ENCODE data around the gene FRMD4A. TPM values are rescaled to one million over a fixed set of nuclear protein-coding genes. Genes with fewer than 3 reads are reported as not detected.

Gene FRMD4A
- total and polyA plus RNA-seq, 12 donors = 9.1 to 29.6 (median 14.6) TPM

- DNase-seq = no peak
- no peak overlapping the region for H3K27ac ChIP-seq
- 88 to 96% (median 91%) methylated on average over 12 of the region's 12 CpGs for WGBS, 4 donors
- no peaks in the 10 kb centered on the region for H3K4me1 ChIP-seq (replicated peaks in 1 of 2)
- H3K4me3 ChIP-seq = no peak overlapping the region
- intact Hi-C loops (cut with DNase I) = no loop called here
- H3K9me3 ChIP-seq (replicated peaks in 1 of 3) = no peaks in the 10 kb centered on the region
- no peaks in the 10 kb centered on the region for H3K36me3 ChIP-seq (replicated peaks in 1 of 2)
- H3K27me3 ChIP-seq = no peaks in the 10 kb centered on the region
- TF ChIP-seq CTCF (IDR thresholded peaks at IDR 0.05) (no peak), POLR2A (IDR thresholded peaks at IDR 0.05) (no peak)
Observed at GRCh38 chr10:13970957-13971353, 359.8 kb downstream of the FRMD4A start.

DNA sequence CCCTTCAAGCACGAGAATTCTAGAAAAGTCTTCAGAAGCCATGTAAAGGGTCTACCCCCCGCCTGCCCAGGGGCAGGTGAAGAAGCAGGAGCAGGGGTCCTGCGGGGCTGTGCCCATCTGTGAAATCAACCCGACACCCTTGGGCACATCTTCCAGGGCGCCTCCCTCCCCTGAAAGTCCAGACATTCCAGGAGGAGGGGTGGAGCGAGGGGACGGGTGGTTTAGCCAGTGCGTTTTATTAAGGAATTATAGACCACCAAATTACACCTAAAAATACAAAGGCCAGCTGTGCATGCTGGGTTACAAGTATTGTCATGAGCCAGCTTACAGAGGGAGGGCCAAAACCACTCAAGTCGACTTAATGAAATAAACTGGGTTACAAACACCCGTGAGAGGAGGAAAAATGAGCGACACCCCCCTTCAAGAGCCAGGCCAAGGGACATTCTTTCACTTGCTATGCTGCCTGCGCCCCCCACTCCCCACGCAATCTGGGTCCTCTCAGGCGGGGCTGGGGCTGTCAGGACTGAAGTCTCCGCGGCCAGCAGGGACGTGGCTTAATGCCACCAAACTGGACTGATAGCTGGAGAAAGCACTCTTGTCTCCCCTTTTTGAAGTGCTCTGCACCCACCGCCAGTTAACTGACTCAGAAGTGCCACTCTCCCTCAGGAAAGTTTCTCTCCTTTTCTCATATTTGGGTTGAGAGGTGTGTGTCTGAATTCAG is 360.3 kb downstream of the FRMD4A start:
- intact Hi-C loops (cut with DNase I) = no loop called here
- TF ChIP-seq POLR2A (IDR thresholded peaks at IDR 0.05) (no peak), CTCF (IDR thresholded peaks at IDR 0.05) (no peak)
- H3K9me3 ChIP-seq (replicated peaks in 1 of 3) = no peaks in the 10 kb centered on the region
- no peak overlapping the region for H3K27ac ChIP-seq
- H3K36me3 ChIP-seq (replicated peaks in 1 of 2) = no peaks in the 10 kb centered on the region
- DNase-seq = no peak
- WGBS, 4 donors = 66 to 74% (median 67%) methylated on average over 16 to 18 of the region's 18 CpGs
- no peaks in the 10 kb centered on the region for H3K27me3 ChIP-seq
- no peaks in the 10 kb centered on the region for H3K4me1 ChIP-seq (replicated peaks in 1 of 2)
- H3K4me3 ChIP-seq = no peak overlapping the region

DNA sequence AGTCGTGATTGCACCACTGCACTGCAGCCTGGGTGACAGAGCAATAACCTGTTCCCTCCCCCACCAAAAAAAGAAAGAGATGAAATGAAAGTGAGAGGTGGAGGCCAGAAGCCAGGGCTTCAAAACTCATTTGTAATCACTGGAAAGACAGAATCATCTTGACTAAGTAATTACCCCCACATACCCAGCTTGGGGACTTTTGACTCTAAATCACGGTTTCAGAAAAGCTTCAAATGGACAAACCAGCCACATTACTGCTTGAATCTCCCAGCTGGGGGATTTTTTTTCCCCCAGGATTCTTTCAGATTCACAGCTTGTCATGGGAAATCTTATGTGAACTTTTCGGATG is 361.0 kb downstream of the FRMD4A start:
- TF ChIP-seq POLR2A (IDR thresholded peaks at IDR 0.05) (no peak), CTCF (IDR thresholded peaks at IDR 0.05) (no peak)
- Histone ChIP-seq H3K9me3 (replicated peaks in 1 of 3) (no peaks in the 10 kb centered on the region), H3K36me3 (replicated peaks in 1 of 2) (no peaks in the 10 kb centered on the region), H3K4me3 (no peak overlapping the region), H3K4me1 (replicated peaks in 1 of 2) (no peaks in the 10 kb centered on the region), H3K27me3 (no peaks in the 10 kb centered on the region), H3K27ac (no peak overlapping the region)
- 81 to 93% (median 83%) methylated on average over 3 of the region's 3 CpGs for WGBS, 4 donors
- DNase-seq = no peak
- intact Hi-C loops (cut with DNase I) = no loop called here

DNA sequence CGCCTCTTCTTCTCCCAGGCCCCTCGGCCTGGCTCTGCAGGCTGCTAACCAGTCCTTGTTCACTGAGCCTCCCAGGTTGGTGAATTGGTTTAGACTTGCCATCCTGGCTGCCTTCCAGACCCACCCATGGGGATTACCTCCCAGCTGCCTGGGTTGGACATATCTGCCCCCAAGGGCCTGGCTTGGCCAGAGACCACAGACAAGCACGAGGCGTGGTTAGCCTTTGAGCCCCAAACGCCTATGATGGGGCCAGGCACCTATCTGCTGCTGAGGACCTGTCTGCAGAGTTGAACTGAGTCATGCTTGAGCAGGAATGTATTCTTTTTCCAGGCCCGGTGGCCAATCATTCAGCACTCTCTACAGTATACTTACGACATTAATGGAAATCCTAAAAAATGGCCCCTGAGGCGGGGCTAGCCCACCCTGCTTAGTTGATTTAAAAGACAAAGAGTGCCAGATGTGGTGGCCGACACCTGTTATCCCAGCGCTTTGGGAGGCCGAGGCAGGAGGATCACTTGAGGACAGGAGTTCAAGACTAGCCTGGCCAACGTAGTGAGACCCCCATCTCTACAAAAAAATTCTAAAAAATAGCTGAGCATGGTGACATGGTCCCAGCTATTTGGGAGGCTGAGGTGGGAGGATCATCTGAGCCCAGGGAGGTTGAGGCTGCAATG is 361.5 kb downstream of the FRMD4A start:
- 84 to 90% (median 86%) methylated on average over 10 to 12 of the region's 12 CpGs for WGBS, 4 donors

More for the DNA sequence above, 361.5 kb downstream of the FRMD4A start:
- no peak for DNase-seq
- no peak overlapping the region for H3K4me3 ChIP-seq
- intact Hi-C loops (cut with DNase I) = no loop called here
- TF ChIP-seq POLR2A (IDR thresholded peaks at IDR 0.05) (no peak), CTCF (IDR thresholded peaks at IDR 0.05) (no peak)
- no peaks in the 10 kb centered on the region for H3K9me3 ChIP-seq (replicated peaks in 1 of 3)
- no peaks in the 10 kb centered on the region for H3K36me3 ChIP-seq (replicated peaks in 1 of 2)
- no peaks in the 10 kb centered on the region for H3K27me3 ChIP-seq
- no peak overlapping the region for H3K27ac ChIP-seq
- no peaks in the 10 kb centered on the region for H3K4me1 ChIP-seq (replicated peaks in 1 of 2)
